K562 (cell line): ENCODE measurements around the gene ATRN. TPM values are rescaled to one million over a fixed set of nuclear protein-coding genes. Genes with fewer than 3 reads are reported as not detected.

Source experiments
- ATAC-seq: fragments of 200-7000 bp; cut with Tn5 transposase; 3 replicates; pipeline ENCODE4 v1.9.1; 2020; ENCODE audit warnings: moderate library complexity
- BruUV-seq: library from RNA; stranded (reverse); fragments of 400-500 nt; replicated peaks from 2 replicates; lab custom pipeline; 2021; lab: Mats Ljungman, UMichigan
- CTCF ChIA-PET: fragments of 300-600 bp; formaldehyde crosslinking; extraction: SDS; loops from one replicate; lab custom pipeline; 2021; ENCODE audit warnings: low intra/inter-chr PET ratio; lab: Yijun Ruan, JAX
- POLR2A ChIA-PET: fragments of 300-600, 350-650 bp; sonication (Branson Sonifier 250); formaldehyde crosslinking; extraction: SDS; loops from one replicate; lab custom pipeline; 2021; ENCODE audit warnings: antibody characterized with exemption, inconsistent platforms; lab: Yijun Ruan, JAX
- DNase-seq, 4 experiments: peaks; one replicate each; pipeline versions ENCODE4 v3.0.0 to v3.0.0-alpha.2; 2011 to 2018; ENCODE audit warnings: low spot score in 3 of 4, mixed read lengths in 3 of 4; ENCODE audit errors: extremely low read depth in 1 of 4
- FAIRE-seq: peaks from 2 replicates; lab custom pipeline; 2011; peaks lifted over from hg19 to GRCh38; lab: Jason Lieb, UNC
- H2AFZ ChIP-seq: 2 replicates; pipeline ENCODE4 v1.6.0; 2011; ENCODE audit warnings: low read depth, low read length, control low read depth, inconsistent platforms
- H3K27ac ChIP-seq: fragments of 200-600 bp; 3 replicates; pipeline ENCODE4 v1.8.0; 2011; ENCODE audit warnings: low read depth, mild to moderate bottlenecking, control low read depth, inconsistent platforms, low read length, moderate library complexity, mixed read lengths; ENCODE audit errors: extremely low read depth
- H3K27me3 ChIP-seq, 2 experiments: fragments of 300-600 bp in 1 of 2; 2 replicates in 1 of 2; 3 replicates in 1 of 2; pipeline versions ENCODE4 v1.6.0 to v1.8.0; 2011; ENCODE audit warnings: inconsistent platforms in 2 of 2, low read length in 2 of 2, mild to moderate bottlenecking in 1 of 2, mixed read lengths in 1 of 2, moderate library complexity in 1 of 2; ENCODE audit not compliant: control insufficient read depth in 2 of 2, insufficient read depth in 2 of 2
- H3K36me3 ChIP-seq: fragments of 300-600 bp; 3 replicates; pipeline ENCODE4 v1.8.0; 2011; ENCODE audit warnings: mild to moderate bottlenecking, low read length, inconsistent platforms; ENCODE audit not compliant: control insufficient read depth, insufficient read depth
- H3K4me1 ChIP-seq, 2 experiments: fragments of 200-600 bp in 1 of 2; replicated peaks in 1 of 2; 2 replicates in 1 of 2; 3 replicates in 1 of 2; pipeline versions ENCODE4 v1.5.1 to v1.8.0; 2011; ENCODE audit warnings: inconsistent platforms in 2 of 2, low read length in 2 of 2, mild to moderate bottlenecking in 1 of 2, mixed read lengths in 1 of 2, moderate library complexity in 1 of 2; ENCODE audit not compliant: control insufficient read depth in 2 of 2, insufficient read depth in 2 of 2
- H3K4me2 ChIP-seq: 2 replicates; pipeline ENCODE4 v1.6.1; 2011; ENCODE audit warnings: low read length, control low read depth, inconsistent platforms, mixed read lengths; ENCODE audit not compliant: insufficient read depth
- H3K4me3 ChIP-seq: fragments of 200-600 bp; sonication (generic), shearing (Covaris generic); 2 replicates; pipeline ENCODE4 v1.5.1; 2016; ENCODE audit warnings: control low read depth, inconsistent platforms
- H3K79me2 ChIP-seq: fragments of 200-600 bp; 3 replicates; pipeline ENCODE4 v1.8.0; 2011; ENCODE audit warnings: low read length, inconsistent platforms; ENCODE audit not compliant: control insufficient read depth, insufficient read depth
- H3K9ac ChIP-seq, 2 experiments: 2 replicates each; pipeline versions ENCODE4 v1.6.0 to v1.6.1; 2011; ENCODE audit warnings: low read depth in 2 of 2, low read length in 2 of 2, control low read depth in 1 of 2, inconsistent platforms in 1 of 2, mild to moderate bottlenecking in 1 of 2, mixed read lengths in 1 of 2; ENCODE audit not compliant: insufficient read depth in 1 of 2
- H3K9me1 ChIP-seq: one replicate; pipeline ENCODE4 v1.6.0; 2011; ENCODE audit warnings: inconsistent platforms, mild to moderate bottlenecking, low read length, moderate library complexity; ENCODE audit not compliant: control insufficient read depth, insufficient read depth
- H3K9me3 ChIP-seq: replicated peaks from 2 replicates; pipeline ENCODE4 v1.5.1; 2011; ENCODE audit warnings: low read depth, low read length, inconsistent platforms; ENCODE audit not compliant: control insufficient read depth, insufficient read depth
- H4K20me1 ChIP-seq: replicated peaks from 2 replicates; pipeline ENCODE4 v1.6.1; 2011; ENCODE audit warnings: low read length, inconsistent platforms, mixed read lengths; ENCODE audit not compliant: control insufficient read depth, insufficient read depth
- ARNT ChIP-seq, 2 experiments: fragments of 450-650 bp; IDR thresholded peaks; 2 replicates each; pipeline ENCODE4 v1.6.1; 2016; ENCODE audit warnings: mild to moderate bottlenecking in 1 of 2
- DACH1 ChIP-seq: fragments of 450-650 bp; IDR thresholded peaks from 2 replicates; pipeline ENCODE4 v1.6.1; 2018; ENCODE audit not compliant: partially characterized antibody
- ETV1 ChIP-seq: fragments of 450-650 bp; conservative IDR thresholded peaks from 2 replicates; pipeline ENCODE4 v1.6.1; 2016; ENCODE audit warnings: missing genetic modification characterization, control low read depth, low read depth, missing compliant biosample characterization
- ETV5 ChIP-seq: sonication (generic); formaldehyde crosslinking; IDR thresholded peaks from 2 replicates; pipeline ENCODE4 v1.4.0; 2020; ENCODE audit warnings: low read depth, mild to moderate bottlenecking, missing genetic modification reagents
- HDAC1 ChIP-seq, 2 experiments: fragments of 450-650 bp; IDR thresholded peaks; 2 replicates each; pipeline ENCODE4 v1.6.1; 2016 to 2017; ENCODE audit warnings: inconsistent platforms in 1 of 2, mild to moderate bottlenecking in 1 of 2, moderate library complexity in 1 of 2
- KDM4B ChIP-seq, 2 experiments: fragments of 450-650 bp in 1 of 2; sonication (generic) in 1 of 2; IDR thresholded peaks; 2 replicates each; pipeline ENCODE4 v1.6.1; 2016 to 2017; ENCODE audit warnings: borderline replicate concordance in 2 of 2, antibody characterized with exemption in 1 of 2, low read depth in 1 of 2, mild to moderate bottlenecking in 1 of 2
- MIER1 ChIP-seq: fragments of 450-650 bp; IDR thresholded peaks from 2 replicates; pipeline ENCODE4 v1.6.1; 2016; ENCODE audit warnings: antibody characterized with exemption, mild to moderate bottlenecking, low read depth
- NR3C1 ChIP-seq: sonication (generic); formaldehyde crosslinking; IDR thresholded peaks from 2 replicates; pipeline ENCODE4 v1.8.1; 2022; ENCODE audit warnings: missing genetic modification reagents
- SRSF9 ChIP-seq: fragments of 200-400 bp; formaldehyde crosslinking; IDR thresholded peaks from 2 replicates; pipeline ENCODE4 v1.6.1; 2017; ENCODE audit warnings: low read depth, low read length, borderline replicate concordance
- TEAD4 ChIP-seq, 2 experiments: sonication (generic) in 1 of 2; formaldehyde crosslinking in 1 of 2; IDR thresholded peaks; 2 replicates each; pipeline versions ENCODE4 v1.6.1 to v1.8.0; 2012 to 2022; ENCODE audit warnings: borderline replicate concordance in 1 of 2, inconsistent platforms in 1 of 2, low read length in 1 of 2, mild to moderate bottlenecking in 1 of 2, missing genetic modification reagents in 1 of 2
- ZNF830 ChIP-seq: fragments of 250-450 bp; sonication (Bioruptor Pico); IDR thresholded peaks from 2 replicates; pipeline ENCODE4 v1.5.0; 2021; ENCODE audit warnings: mild to moderate bottlenecking
- WGBS: fragments of 100-300 bp; shearing (Covaris generic); methylation state at CpG from one replicate; pipeline ENCODE4 v1.1.6; 2016; ENCODE audit warnings: low coverage, mixed read lengths; ENCODE audit not compliant: insufficient coverage; ENCODE audit errors: missing lambda C conversion rate; 5-methylcytosine and 5-hydroxymethylcytosine counted together
- in situ Hi-C: fragments of 300-500 bp; cut with MboI; formaldehyde crosslinking; loops from 4 replicates; pipeline ENCODE4 v1.15.0; 2018; ENCODE audit warnings: inconsistent platforms, mixed read lengths
- intact Hi-C: fragments of 100-400 bp; cut with micrococcal nuclease; formaldehyde crosslinking; loops from 2 replicates; pipeline ENCODE4 v1.14.2; 2022
- polyA plus RNA-seq, 8 experiments: library from polyadenylated mRNA; depleted of rRNA in 4 of 8; stranded (reverse) in 5 of 8; unstranded in 3 of 8; fragments of >200 nt; fragmentation: Nextera tagmentation in 2 of 8; fragmentation: Illumina TruSeq in 1 of 8; extraction: Ambion mirVana in 2 of 8; extraction: Trizol in 1 of 8; gene quantifications; 2 replicates each; pipeline versions ENCODE4 v1.2.1 to v1.2.3, GENCODE V29; 2011 to 2014; ENCODE audit warnings: inconsistent platforms in 1 of 8, missing spikeins in 1 of 8
- total RNA-seq, 7 experiments: library from RNA; depleted of rRNA in 6 of 7; stranded (reverse); fragments of >200 nt in 6 of 7; fragmentation: Illumina TruSeq in 2 of 7; extraction: Trizol in 2 of 7; gene quantifications; 2 replicates each; pipeline versions ENCODE4 v1.2.1 to v1.2.3, GENCODE V29; 2011 to 2021; ENCODE audit warnings: low replicate concordance in 1 of 7
- TF ChIP-seq, protein P1 (sequence below): fragments of 450-650 bp; formaldehyde crosslinking; conservative IDR thresholded peaks from 2 replicates; pipeline ENCODE4 v1.4.0; 2022; ENCODE audit warnings: mild to moderate bottlenecking, missing genetic modification characterization
- TF ChIP-seq, protein P2 (sequence below): IDR thresholded peaks from 2 replicates; pipeline ENCODE4 v1.6.1; 2014; ENCODE audit warnings: antibody characterized with exemption
- TF ChIP-seq, protein P3 (sequence below): fragments of 150-350 bp; IDR thresholded peaks from 2 replicates; pipeline ENCODE4 v1.6.1; 2014; ENCODE audit warnings: low read depth, mild to moderate bottlenecking, low read length, borderline replicate concordance
- TF ChIP-seq, protein P4 (sequence below): sonication (generic); formaldehyde crosslinking; IDR thresholded peaks from 2 replicates; pipeline ENCODE4 v1.8.0; 2022; ENCODE audit warnings: mild to moderate bottlenecking, missing genetic modification reagents

ATRN gene
- total and polyA plus RNA-seq, 9 of the 15 experiments (the other 6 are each of a cell fraction or from before 2014, with no cell fraction given): 0.69 to 16.5 (median 7.6) TPM

DNA sequence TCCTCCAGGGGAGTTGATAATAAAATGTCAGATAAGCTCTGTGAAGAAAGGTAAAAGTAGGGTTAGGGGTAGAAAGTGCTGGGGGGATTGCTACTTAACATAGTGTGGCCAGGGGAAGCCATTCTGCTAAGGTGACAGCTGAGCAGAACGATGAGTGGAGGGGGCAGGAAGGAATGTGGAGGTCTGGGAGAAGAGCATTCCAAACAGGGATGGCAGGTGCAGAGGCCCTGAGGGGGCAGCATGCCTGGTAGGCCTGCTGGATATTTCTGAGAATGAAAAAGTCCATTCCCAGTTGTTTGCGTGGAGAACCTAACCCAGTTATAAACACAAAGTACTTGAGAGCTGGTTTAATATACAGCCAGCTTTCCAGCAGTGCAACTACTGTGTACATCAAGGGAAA, 183.1 kb downstream of the ATRN start:
- Histone ChIP-seq H3K79me2 (no peaks in the 10 kb centered on the region), H3K4me2 (no peak overlapping the region), H4K20me1 (0 out of 2 replicates have a peak, but pooled peaks cover 4% of the 10 kb centered on the region), H3K9ac (no peak overlapping the region), H3K4me3 (no peak overlapping the region), H3K9me1 (no peaks in the 10 kb centered on the region), H3K4me1 (peaks cover 5 to 10% of the 10 kb centered on the region in 2 experiments; a peak in 3 of 5 replicates), H3K9me3 (no peaks in the 10 kb centered on the region), H3K27me3 (peaks cover 0 to 30% of the 10 kb centered on the region in 2 experiments; a peak in 3 of 5 replicates), H3K36me3 (no peaks in the 10 kb centered on the region), H2AFZ (no peak overlapping the region), H3K27ac (no peak overlapping the region)
- in situ Hi-C loops (no loop called here), intact Hi-C loops (no loop called here)
- ChIA-PET POLR2A (interaction anchor here (1.2 kb wide), 1 partner anchor 17 kb away, joined by 3 read pairs; no protein-coding TSS in a partner anchor), CTCF (no interaction called here)
- 15% methylated on average over 2 of the region's 2 CpGs for WGBS
- FAIRE-seq (no peak), DNase-seq (no peak), ATAC-seq (no peak)
- BruUV-seq: no TSS peak
- TF ChIP-seq, protein P1, sequence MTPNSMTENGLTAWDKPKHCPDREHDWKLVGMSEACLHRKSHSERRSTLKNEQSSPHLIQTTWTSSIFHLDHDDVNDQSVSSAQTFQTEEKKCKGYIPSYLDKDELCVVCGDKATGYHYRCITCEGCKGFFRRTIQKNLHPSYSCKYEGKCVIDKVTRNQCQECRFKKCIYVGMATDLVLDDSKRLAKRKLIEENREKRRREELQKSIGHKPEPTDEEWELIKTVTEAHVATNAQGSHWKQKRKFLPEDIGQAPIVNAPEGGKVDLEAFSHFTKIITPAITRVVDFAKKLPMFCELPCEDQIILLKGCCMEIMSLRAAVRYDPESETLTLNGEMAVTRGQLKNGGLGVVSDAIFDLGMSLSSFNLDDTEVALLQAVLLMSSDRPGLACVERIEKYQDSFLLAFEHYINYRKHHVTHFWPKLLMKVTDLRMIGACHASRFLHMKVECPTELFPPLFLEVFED (CRISPR knock-in tag): no peak
- TF ChIP-seq, protein P2, sequence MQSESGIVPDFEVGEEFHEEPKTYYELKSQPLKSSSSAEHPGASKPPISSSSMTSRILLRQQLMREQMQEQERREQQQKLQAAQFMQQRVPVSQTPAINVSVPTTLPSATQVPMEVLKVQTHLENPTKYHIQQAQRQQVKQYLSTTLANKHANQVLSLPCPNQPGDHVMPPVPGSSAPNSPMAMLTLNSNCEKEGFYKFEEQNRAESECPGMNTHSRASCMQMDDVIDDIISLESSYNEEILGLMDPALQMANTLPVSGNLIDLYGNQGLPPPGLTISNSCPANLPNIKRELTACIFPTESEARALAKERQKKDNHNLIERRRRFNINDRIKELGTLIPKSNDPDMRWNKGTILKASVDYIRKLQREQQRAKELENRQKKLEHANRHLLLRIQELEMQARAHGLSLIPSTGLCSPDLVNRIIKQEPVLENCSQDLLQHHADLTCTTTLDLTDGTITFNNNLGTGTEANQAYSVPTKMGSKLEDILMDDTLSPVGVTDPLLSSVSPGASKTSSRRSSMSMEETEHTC: no peak
- TF ChIP-seq, protein P3, sequence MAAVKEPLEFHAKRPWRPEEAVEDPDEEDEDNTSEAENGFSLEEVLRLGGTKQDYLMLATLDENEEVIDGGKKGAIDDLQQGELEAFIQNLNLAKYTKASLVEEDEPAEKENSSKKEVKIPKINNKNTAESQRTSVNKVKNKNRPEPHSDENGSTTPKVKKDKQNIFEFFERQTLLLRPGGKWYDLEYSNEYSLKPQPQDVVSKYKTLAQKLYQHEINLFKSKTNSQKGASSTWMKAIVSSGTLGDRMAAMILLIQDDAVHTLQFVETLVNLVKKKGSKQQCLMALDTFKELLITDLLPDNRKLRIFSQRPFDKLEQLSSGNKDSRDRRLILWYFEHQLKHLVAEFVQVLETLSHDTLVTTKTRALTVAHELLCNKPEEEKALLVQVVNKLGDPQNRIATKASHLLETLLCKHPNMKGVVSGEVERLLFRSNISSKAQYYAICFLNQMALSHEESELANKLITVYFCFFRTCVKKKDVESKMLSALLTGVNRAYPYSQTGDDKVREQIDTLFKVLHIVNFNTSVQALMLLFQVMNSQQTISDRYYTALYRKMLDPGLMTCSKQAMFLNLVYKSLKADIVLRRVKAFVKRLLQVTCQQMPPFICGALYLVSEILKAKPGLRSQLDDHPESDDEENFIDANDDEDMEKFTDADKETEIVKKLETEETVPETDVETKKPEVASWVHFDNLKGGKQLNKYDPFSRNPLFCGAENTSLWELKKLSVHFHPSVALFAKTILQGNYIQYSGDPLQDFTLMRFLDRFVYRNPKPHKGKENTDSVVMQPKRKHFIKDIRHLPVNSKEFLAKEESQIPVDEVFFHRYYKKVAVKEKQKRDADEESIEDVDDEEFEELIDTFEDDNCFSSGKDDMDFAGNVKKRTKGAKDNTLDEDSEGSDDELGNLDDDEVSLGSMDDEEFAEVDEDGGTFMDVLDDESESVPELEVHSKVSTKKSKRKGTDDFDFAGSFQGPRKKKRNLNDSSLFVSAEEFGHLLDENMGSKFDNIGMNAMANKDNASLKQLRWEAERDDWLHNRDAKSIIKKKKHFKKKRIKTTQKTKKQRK: no peak
- TF ChIP-seq ETV1 (tag) (no peak), HDAC1 (IDR thresholded peaks at IDR 0.05) (no peak), ARNT (IDR thresholded peaks at IDR 0.05) (no peak), ETV5 (CRISPR knock-in tag) (no peak), MIER1 (no peak), DACH1 (no peak), SRSF9 (no peak), TEAD4 (IDR thresholded peaks at IDR 0.05; ENCODE audit: low read length) (no peak), TEAD4 (CRISPR knock-in tag; IDR thresholded peaks at IDR 0.05; ENCODE audit: borderline replicate concordance) (no peak), NR3C1 (CRISPR knock-in tag) (no peak), KDM4B (IDR thresholded peaks at IDR 0.05; ENCODE audit: borderline replicate concordance in 2 of 2, low read depth in 1 of 2) (no peak), ZNF830 (CRISPR knock-in tag) (no peak)
- TF ChIP-seq, protein P4, sequence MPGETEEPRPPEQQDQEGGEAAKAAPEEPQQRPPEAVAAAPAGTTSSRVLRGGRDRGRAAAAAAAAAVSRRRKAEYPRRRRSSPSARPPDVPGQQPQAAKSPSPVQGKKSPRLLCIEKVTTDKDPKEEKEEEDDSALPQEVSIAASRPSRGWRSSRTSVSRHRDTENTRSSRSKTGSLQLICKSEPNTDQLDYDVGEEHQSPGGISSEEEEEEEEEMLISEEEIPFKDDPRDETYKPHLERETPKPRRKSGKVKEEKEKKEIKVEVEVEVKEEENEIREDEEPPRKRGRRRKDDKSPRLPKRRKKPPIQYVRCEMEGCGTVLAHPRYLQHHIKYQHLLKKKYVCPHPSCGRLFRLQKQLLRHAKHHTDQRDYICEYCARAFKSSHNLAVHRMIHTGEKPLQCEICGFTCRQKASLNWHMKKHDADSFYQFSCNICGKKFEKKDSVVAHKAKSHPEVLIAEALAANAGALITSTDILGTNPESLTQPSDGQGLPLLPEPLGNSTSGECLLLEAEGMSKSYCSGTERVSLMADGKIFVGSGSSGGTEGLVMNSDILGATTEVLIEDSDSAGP (CRISPR knock-in tag): no peak
